Breast epithelium (tissue), 3 donors: Measurements from ENCODE around the gene PLOD3.

Experiments
- POLR2A ChIP-seq: fragments of 450-650 bp; IDR thresholded peaks from one replicate; pipeline ENCODE4 v1.6.1; 2016; ENCODE audit warnings: antibody characterized with exemption, mild to moderate bottlenecking, moderate library complexity
- TF ChIP-seq, protein P1 (sequence below), 3 donors: fragments of 450-650 bp; IDR thresholded peaks; one replicate each; pipeline ENCODE4 v1.5.1; 2016 to 2017; ENCODE audit warnings: antibody characterized with exemption in 3 of 3, mild to moderate bottlenecking in 3 of 3, moderate library complexity in 3 of 3

DNA sequence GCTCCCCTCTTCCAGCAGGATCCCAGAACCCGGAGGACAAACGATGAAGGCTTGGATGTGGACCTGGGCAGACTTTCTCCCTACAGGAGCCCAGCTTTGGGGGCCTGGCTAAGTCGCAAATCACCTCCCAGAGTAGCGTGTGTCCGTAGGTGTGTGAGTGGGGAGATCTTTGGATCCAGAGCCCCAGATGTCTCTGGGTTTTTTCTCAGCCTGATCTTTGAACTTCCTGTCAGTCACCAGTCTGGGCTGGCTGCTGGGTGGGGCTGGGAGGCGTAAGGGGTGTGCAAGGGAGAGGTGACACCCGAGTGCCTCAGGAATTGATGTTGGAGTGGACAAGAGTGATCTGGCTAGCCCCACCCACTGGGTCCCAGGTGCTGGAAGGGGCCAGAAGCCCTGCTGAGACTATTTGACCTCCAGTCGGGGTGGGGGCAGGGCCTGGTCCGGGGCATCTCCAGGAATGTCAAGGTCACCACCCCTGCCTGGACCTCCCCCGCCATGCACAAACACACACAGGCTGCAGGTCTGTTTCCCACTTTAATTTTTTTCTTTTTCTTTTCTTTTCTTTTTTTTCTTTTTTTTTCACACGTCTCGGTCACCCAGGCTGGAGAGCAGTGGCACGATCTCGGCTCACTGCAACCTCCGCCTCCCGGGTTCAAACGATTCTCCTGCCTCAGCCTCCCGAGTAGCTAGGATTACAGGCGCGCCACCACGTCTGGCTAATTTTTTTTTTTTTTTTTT lies 16.4 kb downstream of the PLOD3 start, which contains the start of gene MOGAT3:
- TF ChIP-seq, protein P1, sequence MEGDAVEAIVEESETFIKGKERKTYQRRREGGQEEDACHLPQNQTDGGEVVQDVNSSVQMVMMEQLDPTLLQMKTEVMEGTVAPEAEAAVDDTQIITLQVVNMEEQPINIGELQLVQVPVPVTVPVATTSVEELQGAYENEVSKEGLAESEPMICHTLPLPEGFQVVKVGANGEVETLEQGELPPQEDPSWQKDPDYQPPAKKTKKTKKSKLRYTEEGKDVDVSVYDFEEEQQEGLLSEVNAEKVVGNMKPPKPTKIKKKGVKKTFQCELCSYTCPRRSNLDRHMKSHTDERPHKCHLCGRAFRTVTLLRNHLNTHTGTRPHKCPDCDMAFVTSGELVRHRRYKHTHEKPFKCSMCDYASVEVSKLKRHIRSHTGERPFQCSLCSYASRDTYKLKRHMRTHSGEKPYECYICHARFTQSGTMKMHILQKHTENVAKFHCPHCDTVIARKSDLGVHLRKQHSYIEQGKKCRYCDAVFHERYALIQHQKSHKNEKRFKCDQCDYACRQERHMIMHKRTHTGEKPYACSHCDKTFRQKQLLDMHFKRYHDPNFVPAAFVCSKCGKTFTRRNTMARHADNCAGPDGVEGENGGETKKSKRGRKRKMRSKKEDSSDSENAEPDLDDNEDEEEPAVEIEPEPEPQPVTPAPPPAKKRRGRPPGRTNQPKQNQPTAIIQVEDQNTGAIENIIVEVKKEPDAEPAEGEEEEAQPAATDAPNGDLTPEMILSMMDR (IDR thresholded peaks at IDR 0.05), result no peak
- no peak for TF ChIP-seq POLR2A
